GM18508 (cell line): ENCODE data around the gene ADGRB3.
"Not testable (repeated sequence)": the region's sequence is repeated elsewhere in the genome, so short reads cannot be mapped to it uniquely, and the experiment has no call there.

Source experiments
- ATAC-seq: cut with Tn5 transposase; IDR thresholded peaks from one replicate; pipeline ENCODE4 v1.9.1; 2021; ENCODE audit warnings: moderate number of reproducible peaks; ENCODE audit not compliant: insufficient read depth, unreplicated experiment

The ADGRB3 gene

DNA sequence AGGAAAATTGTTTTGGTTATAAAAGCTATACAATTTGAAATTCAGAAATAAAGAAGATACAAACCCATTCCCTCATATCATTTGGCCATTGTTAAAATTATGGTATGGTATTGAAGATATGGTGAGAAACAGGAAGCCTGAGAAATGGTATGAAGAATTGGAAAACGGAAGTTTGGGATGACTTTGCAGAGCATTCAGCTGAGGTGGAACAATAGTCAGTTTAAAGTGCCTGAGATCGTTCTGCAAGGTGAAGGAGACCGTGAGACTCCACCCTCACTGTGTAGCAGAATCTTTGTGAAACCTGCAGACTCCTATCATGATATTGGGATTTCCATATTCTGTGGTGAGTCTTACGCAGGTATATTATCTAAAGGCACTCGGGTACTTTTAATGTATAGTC, 97.3 kb downstream of the ADGRB3 start:
- no peak for ATAC-seq

DNA sequence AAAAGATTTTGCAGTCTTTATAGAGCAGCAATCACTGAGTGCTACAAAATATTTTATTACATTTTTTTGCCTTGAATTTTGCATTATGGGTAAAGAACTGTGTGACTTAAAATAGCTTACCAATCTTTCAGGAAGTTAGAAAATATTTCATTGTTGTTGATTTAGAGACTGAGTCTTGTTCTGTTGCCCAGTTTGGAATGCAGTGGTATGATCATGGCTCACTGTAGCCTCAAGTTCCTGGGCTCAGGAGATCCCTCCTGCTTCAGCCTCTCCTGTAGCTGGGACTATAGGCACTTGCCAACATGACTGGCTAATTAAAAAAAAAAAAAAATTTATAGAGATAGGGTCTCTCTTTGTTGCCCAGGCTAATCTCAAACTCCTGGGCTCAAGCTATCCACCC, 100.8 kb downstream of the ADGRB3 start:
- no peak for ATAC-seq

DNA sequence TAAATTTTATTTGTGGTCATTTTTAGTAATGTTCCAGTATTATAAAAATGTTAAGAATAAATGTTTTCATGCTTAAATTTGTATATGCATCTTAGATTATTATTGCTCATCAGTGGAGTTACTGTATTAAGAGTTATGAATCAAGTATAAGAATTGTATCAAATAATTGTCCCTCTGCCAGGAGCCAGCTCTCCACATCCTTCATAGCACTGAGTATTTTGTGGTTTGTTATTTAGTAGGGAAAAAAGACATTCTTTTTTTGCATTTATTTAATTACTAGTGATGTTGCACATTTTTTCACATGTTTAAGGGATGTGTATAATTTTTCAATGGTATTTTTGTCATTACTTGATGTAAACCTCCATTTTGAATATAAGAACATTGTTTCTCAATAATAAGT, 102.0 kb downstream of the ADGRB3 start:
- ATAC-seq, result no peak

DNA sequence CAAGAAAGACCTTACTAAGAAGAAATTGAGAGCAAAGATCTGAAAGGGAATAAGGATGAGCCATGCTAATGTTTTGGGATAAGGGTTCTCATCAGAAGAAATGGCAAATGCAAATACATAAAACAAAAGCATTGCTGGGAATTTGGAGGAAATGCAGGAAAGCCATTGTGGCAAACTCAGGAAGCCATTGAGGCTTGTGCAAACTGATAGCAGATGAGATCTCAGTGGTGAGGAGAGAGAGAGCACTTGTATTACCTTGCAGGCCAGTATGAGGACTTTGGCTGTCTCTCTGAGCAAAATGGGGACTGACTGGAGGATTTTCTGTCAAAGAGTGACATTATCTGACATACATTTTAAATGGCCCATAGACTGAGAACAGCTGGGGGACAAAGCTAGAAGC, 103.0 kb downstream of the ADGRB3 start:
- ATAC-seq, result no peak

DNA sequence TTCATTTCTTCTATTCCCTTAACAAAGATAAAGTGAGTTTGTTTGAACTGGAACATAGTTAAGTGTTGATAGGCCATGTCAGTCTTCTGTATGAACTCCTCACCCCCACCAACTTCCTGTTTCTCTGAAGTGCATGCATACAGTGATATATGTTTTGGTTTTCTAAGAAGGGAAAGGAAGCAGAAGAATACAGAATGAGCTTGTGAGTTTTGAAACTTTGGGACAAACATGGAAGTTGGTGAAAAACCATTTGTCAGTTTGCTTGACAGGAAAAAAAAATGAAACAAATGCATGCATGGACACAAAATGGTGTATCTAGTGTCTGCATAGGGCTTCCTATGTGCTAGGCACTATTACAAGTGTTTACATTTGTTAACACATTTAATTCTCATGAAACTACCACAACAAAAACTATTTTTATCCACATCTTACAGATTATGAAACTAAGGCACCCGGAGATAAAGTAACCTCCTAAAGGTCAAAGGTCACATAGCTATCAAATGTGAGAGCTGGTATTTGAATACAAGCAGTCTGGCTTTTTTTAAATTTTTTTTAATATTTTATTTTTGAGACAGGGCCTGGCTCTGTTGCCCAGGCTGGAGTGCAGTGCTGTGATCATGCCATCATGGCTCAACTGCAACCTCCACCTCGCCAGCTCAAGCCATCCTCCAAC, 105.9 kb downstream of the ADGRB3 start:
- peak; percentile 47 for ATAC-seq

DNA sequence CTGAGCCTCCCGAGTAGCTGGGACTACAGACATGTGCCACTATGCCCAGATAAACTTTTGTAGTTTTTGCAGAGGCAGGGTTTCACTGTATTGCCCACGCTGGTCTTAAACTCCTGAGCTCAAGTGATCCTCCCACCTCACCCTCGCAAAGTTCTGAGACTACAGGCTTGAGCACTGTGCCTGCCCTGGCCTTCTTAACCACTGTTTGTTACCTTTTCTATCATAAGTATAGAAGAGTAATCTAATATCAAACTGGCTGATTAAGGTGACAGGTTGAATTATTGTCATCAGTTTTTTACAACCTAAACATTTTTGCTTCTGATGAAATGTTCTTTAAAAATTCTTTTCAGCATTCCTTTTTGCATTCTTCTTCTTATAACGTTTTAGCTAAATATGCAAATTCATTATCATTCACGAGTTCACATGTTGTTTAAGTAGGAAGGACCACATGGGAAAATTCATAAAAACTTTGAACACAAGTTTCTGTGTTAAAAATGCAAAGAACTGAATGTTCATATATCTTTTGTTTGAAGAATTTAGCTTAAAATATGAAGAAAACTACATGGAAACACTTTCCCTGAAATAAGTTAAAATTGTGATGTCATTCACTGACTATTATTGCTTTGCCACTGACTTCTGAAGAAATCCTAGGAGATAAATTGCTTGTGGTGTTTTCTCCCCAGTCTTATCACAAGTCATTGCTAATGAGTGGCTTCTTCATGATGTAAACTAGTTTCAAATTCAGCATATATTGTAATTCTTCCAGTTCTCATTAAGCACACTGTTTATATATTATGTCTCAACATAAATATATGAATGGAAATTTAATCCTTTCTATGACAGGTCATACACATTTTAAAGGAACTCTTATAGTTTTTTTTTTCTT, 106.7 kb downstream of the ADGRB3 start:
- ATAC-seq, result no peak

DNA sequence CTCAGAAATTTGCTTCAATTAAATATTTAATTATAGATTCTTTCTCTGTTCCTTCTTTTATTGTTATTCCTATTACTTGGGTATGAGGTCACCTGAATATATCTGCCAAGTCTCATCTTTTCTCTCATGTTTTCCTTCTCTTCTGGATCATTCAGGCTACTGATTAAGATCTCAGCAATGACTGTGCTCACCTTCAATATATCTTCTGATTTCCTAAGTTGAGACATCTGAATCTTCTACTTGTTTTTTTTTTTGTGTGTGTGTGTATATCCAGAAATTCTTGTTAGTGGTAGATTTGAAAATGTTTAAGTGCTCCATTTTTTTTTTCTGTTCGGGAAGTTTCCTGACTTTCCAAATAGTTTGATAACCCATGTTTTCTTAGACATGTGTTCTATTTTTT, 108.0 kb downstream of the ADGRB3 start:
- ATAC-seq, result no peak

DNA sequence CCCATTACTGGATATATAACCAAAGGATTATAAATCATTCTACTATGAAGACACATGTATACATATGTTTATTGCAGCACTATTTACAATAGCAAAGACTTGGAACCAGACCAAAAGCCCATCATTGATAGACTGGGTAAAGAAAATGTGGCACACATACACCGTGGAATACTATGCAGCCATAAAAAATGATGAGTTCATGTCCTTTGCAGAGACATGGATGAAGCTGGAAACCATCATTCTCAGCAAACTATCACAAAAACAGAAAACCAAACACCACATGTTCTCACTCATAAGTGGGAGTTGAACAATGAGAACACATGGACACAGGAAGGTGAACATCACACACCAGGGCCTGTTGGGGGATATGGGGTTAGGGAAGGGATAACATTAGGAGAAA, 109.3 kb downstream of the ADGRB3 start:
- ATAC-seq, result not testable (repeated sequence)

DNA sequence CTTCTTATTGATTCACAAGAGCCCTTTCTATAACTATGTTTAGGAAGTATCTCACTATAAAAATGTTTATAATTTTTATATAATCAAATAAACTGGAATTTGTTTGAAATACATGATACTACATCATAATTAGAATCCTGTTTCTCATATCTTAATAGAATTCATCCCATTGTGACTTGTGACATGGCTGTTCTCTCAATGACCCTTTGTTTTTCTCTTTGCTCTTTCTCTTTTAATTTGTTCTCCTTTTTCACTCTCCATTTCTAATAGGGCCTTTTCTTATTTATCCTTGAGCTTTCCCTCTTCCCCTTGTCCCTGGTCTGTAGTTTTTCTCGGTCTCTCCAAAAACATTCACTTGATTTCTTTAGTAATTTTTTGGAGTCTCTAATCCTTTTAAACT, 111.3 kb downstream of the ADGRB3 start:
- ATAC-seq, result no peak

DNA sequence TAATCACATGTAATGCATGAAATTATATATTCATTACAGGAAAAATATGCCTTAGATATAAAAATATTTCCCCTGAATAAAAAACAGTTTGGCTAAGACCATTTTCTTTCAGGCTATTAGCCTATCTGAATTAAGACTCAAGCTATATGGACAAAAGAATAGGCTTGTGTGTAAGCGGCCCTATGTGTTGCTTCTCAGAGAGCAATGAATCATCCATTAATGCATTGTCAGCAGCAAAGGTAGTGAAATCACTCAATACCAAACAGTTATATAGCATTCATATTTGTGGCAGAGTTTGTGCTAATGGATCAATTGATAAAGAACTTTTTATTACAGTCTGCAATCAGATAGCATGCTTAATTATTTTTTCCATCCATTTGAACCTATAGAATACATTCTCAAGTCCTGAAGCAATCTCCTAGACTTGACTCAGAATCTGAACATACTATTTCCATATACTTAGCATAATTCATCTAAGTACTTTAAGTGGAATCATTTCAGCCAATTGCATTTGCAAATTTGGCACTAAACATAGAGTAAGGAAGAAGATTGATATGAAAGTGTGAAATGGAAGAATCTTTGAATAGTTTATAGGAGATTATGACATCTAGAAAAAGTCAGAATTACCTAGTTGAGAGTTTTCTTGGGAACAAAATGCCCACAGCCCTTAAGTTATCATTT, 112.2 kb downstream of the ADGRB3 start:
- ATAC-seq, result no peak

DNA sequence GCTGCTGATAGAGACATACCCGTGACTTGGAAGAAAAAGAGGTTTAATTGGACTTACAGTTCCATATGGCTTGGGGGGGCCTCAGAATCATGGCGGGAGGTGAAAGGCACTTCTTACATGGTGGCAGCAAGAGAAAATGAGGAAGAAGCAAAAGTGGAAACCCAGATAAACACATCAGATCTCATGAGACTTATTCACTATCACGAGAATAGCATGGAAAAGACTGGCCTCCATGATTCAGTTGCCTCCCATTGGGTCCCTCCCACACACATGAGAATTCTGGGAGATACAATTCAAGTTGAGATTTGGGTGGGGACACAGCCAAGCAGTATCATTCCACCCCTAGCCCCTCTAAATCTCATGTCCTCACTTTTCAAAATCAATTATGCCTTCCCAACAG, 112.8 kb downstream of the ADGRB3 start:
- not testable (repeated sequence) for ATAC-seq

DNA sequence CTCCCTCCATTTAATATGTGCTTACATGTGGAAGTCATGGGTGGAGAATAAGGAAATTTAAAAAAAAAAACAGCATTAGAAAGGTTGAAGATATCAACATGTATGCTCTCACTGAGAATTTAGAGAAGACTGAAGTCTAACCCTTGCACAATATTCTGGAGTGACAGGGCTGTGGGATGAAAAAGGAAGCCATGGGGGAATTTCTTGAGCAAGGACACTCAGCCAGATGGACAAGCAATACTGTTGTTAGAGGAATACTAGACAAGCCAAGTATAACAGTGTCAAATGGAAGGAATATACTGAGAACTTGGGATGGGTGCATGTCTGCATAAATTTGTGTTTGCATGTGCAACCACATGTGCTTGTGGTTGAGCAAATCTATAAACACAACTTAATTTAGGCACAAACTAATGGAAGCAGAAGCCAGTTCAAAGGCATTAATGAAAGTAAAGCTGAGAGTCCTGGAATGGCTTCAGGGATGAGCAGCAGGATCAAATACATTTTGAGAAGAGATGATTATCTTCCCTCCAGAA, 119.7 kb downstream of the ADGRB3 start:
- no peak for ATAC-seq

DNA sequence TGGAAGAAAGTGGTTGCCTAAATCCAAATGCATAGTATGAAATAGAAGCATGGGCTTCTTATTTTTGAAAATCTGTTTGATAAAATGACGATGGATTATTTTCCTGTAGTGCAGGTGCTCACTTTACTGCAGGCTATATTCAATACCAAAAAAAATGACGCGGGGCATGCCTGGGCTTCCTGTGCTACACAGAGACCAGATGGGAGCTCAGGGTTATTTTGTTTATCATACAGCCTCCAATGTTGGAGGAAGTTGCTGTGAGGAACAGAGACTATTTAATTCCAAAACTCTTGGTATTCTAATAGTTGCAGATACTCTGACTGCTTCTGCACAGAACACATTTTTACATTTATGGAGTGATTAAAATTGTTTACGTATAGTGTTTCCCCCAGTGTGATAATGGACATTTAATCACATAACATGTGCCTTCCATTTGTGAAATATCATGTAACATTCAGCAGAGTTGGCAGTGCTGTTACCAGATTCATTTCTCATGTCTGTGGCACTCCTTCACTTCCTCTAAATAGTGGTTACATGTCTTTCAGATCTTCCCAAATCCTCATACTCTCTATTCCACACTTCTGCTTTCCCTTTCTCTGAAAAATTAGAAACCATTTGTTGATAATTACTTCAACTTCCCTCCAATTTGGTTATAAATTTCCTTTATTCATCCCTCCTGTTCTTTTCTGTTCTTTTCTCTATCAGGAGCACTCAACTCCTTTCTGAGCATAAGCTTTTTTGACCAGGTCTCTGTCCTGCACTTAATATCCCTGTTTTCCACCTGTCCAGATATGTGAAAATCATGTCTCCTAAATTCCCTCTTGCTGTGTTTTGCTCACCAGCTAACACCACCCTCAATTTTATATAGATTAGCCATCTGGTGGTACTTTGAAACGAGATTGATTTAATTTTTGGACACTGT, 121.6 kb downstream of the ADGRB3 start:
- no peak for ATAC-seq

DNA sequence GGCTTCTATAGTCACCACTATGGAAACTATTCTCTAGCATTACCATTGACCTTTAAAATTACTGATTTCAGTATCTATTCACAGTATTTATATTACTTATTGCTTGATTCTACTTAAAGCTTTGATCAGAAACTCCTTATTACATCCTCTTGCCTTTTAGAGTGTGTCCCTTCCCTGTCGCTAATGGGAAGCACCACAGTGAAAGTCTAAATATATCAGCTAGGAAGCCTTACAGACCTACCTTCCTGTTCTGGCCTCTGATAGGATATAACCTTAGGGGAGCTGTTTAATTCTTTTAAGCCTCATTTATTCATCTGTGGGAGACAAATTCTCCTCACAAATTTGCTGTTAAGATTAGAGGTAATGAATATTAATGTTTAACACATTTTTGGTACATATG, 122.7 kb downstream of the ADGRB3 start:
- no peak for ATAC-seq

DNA sequence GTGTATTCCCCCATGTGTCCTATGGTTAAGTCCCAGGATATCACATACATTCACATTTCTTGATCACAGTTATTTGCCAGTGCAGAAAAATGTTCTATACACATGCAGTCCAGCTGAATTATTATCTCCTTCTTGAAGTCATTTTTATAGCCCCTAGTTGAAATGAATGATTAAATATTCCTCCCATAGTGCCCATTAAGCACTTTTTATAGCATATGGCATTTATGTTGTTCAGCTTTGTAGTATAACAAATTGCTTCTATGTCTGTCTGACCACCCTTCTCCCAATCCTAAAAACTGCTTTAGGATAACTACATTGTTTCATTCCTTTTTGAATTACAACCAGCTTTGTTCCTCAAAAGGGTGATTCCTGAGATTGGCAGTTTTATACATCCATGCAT, 123.5 kb downstream of the ADGRB3 start:
- no peak for ATAC-seq

DNA sequence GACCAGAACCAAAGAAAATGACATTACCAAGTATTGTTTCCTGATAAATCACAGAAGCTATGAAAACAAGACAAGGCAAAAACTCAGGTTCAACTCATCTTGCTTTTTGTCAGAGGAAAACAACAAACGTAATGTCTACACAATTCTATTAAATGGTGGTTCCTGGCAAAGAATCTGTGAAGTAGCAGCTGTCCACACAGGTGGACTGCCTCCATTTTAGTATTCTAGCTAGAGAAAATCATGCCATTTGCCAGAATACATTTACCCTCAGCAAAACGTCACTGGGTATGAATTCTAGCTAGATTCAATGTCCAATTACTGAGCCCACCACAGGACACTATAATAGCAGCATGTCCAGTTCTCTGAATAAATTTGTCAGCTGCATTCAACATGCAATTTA, 125.4 kb downstream of the ADGRB3 start:
- ATAC-seq, result no peak

DNA sequence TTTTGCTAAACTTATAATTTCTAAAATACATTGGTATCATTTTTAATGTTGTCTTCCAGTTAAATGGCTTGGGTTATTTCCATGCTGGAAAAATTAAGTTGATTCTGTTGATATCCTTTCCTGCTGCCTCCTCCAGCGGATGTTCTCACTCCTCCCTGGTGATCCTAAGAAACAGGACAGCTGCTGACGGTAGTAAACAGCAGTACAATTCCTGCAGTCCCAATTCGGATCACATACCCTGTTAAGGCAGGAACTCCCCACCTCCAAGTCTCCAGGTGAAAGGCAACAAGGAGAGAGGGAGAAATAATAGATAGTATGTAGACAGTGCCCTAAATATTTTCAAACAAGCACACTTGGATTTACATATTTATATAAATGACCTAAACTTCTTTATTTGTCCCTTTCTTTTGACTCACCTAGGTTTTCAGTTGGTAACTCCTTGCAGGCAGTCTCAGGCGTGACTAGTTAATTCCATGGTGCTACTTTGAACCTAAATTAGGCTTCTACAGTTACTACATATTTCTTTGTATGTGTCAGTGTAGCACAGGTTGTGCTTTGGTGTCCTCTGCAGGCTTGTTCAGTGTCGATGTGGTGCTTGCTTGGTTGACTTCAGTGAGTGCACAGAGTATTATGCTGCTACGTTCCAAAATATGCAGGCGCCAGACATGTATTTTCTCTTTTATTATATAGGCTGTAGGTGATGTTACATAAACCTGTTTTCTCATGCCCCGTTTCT, 126.0 kb downstream of the ADGRB3 start:
- ATAC-seq, result no peak

DNA sequence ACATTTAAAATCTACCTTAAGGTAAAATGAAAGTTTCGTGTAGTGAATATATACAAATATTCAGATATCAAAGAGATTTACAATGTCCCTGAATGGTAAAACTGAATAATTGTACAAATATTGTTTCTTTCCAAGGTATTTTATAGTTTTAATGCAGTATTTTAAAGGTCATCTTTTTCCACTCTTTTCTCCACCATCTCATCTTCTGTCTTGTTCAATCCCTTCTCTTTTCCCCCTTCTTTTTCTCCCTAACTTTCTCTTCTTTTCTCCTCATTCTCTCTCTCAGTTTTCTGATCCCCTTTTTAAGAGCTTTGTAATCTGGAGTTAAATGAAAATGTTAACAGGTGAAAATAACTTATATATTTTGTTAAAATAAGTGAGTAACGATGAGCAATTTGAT, 126.9 kb downstream of the ADGRB3 start:
- ATAC-seq, result no peak

DNA sequence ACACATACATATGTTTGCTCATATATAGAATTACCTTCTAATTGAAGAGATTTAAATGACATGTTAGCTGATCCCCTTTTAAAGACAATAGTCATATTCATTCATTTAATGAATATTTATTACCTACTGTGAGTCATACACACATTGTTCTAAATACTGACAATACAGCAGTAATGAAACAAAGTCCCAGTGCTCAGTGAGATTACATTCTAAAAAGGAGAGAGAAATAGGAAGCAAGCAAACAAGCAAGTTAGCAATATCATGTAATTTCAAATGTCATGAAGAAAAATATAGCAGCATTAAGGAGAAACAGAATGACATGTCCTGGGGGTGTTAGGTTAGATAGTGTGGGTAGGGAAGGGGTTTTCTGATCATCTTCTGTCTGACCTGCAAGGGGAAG, 136.3 kb downstream of the ADGRB3 start:
- ATAC-seq, result no peak
